CD1c-positive myeloid dendritic cell (primary cell): ENCODE measurements around the gene RBM10.

Experiments used
- DNase-seq: peaks from one replicate; pipeline ENCODE4 v3.0.0-alpha.2; 2016; ENCODE audit errors: extremely low spot score

The RBM10 gene

GRCh38 chrX:47194194-47194787 is 49.3 kb downstream of the RBM10 start:
- DNase-seq, result no peak

- peak; percentile 12 for DNase-seq
Observed at GRCh38 chrX:47196098-47196497, 51.1 kb downstream of the RBM10 start.

GRCh38 chrX:47197526-47197925 is 52.5 kb downstream of the RBM10 start:
- DNase-seq, result peak; percentile 28

- no peak for DNase-seq
Observed at GRCh38 chrX:47198026-47198686, 53.1 kb downstream of the RBM10 start.

- DNase-seq, result no peak
Observed at GRCh38 chrX:47198687-47199080, 53.7 kb downstream of the RBM10 start.

GRCh38 chrX:47199286-47199685 is 54.3 kb downstream of the RBM10 start:
- no peak for DNase-seq

GRCh38 chrX:47200385-47201150 is 55.5 kb downstream of the RBM10 start:
- no peak for DNase-seq

- DNase-seq, result no peak
Observed at GRCh38 chrX:47201345-47201944, 56.4 kb downstream of the RBM10 start.

GRCh38 chrX:47202316-47202715 is 57.3 kb downstream of the RBM10 start:
- no peak for DNase-seq

GRCh38 chrX:47202877-47203276 is 57.9 kb downstream of the RBM10 start:
- no peak for DNase-seq

- no peak for DNase-seq
Observed at GRCh38 chrX:47204970-47205369, 59.9 kb downstream of the RBM10 start.

- no peak for DNase-seq
Observed at GRCh38 chrX:47206316-47206715, 61.3 kb downstream of the RBM10 start.

GRCh38 chrX:47208108-47208507 is 63.1 kb downstream of the RBM10 start:
- no peak for DNase-seq

GRCh38 chrX:47209508-47210238 is 64.7 kb downstream of the RBM10 start:
- no peak for DNase-seq

GRCh38 chrX:47210661-47211425 is 65.8 kb downstream of the RBM10 start:
- no peak for DNase-seq

GRCh38 chrX:47212381-47213293 is 67.6 kb downstream of the RBM10 start:
- DNase-seq, result no peak

- DNase-seq, result no peak
Observed at GRCh38 chrX:47214435-47215077, 69.5 kb downstream of the RBM10 start.

GRCh38 chrX:47215291-47215900 is 70.4 kb downstream of the RBM10 start:
- no peak for DNase-seq

GRCh38 chrX:47216393-47216925 is 71.4 kb downstream of the RBM10 start:
- DNase-seq, result no peak
